K562 (cell line): ENCODE results near the gene SH2D3A. TPM values are rescaled to one million over a fixed set of nuclear protein-coding genes. Genes with fewer than 3 reads are reported as not detected.

ENCODE experiments used
- C11orf30 ChIP-seq: fragments of 450-650 bp; IDR thresholded peaks from 2 replicates; pipeline ENCODE4 v1.6.1; 2016; ENCODE audit warnings: low read depth, mild to moderate bottlenecking
- CHD4 ChIP-seq: fragments of 200-600 bp; sonication (generic); IDR thresholded peaks from 3 replicates; pipeline ENCODE4 v1.6.1; 2012; ENCODE audit warnings: low read depth, mild to moderate bottlenecking, mixed read lengths, low read length, inconsistent platforms; ENCODE audit not compliant: insufficient read depth, insufficient replicate concordance, poor library complexity, severe bottlenecking
- HDGF ChIP-seq: fragments of 450-650 bp; IDR thresholded peaks from 2 replicates; pipeline ENCODE4 v1.6.1; 2016
- IFI16 ChIP-seq: fragments of 250-450 bp; sonication (Bioruptor Pico); IDR thresholded peaks from 2 replicates; pipeline ENCODE4 v2.1.2; 2022; ENCODE audit warnings: mild to moderate bottlenecking, inconsistent platforms
- ILF3 ChIP-seq: fragments of 450-650 bp; IDR thresholded peaks from 2 replicates; pipeline ENCODE4 v1.6.1; 2018; ENCODE audit warnings: antibody characterized with exemption, mild to moderate bottlenecking, moderate library complexity, borderline replicate concordance
- JUND ChIP-seq, 2 experiments: IDR thresholded peaks; 2 replicates in 1 of 2; 3 replicates in 1 of 2; pipeline ENCODE4 v1.6.1; 2011; ENCODE audit warnings: borderline replicate concordance in 2 of 2, low read depth in 2 of 2, low read length in 2 of 2, improper control_type of control experiment in 1 of 2, missing biosample characterization in 1 of 2, missing genetic modification characterization in 1 of 2, missing genetic modification reagents in 1 of 2
- RAD21 ChIP-seq, 2 experiments: fragments of 250-450 bp in 1 of 2; fragments of 450-650 bp in 1 of 2; sonication (Bioruptor Pico) in 1 of 2; formaldehyde crosslinking in 1 of 2; IDR thresholded peaks in 1 of 2; conservative IDR thresholded peaks in 1 of 2; 2 replicates each; pipeline versions ENCODE4 v1.4.0 to v1.8.0; 2020 to 2022; ENCODE audit warnings: mild to moderate bottlenecking in 2 of 2, moderate library complexity in 1 of 2
- REST ChIP-seq, 2 experiments: fragments of 450-650 bp; formaldehyde crosslinking in 1 of 2; IDR thresholded peaks; 2 replicates each; pipeline versions ENCODE4 v1.4.0 to v1.6.1; 2014 to 2020; ENCODE audit warnings: mild to moderate bottlenecking in 2 of 2, borderline replicate concordance in 1 of 2, low read depth in 1 of 2
- SMARCA5 ChIP-seq: fragments of 450-650 bp; IDR thresholded peaks from 2 replicates; pipeline ENCODE4 v1.6.1; 2016
- SMC3 ChIP-seq: conservative IDR thresholded peaks from 2 replicates; pipeline ENCODE4 v1.6.1; 2011; ENCODE audit warnings: low read depth, low read length, improper control_type of control experiment; ENCODE audit not compliant: insufficient read depth
- SNIP1 ChIP-seq: fragments of 450-650 bp; IDR thresholded peaks from 2 replicates; pipeline ENCODE4 v1.7.1; 2017; ENCODE audit warnings: low read depth, mild to moderate bottlenecking
- TFAP4 ChIP-seq: sonication (generic); formaldehyde crosslinking; IDR thresholded peaks from 2 replicates; pipeline ENCODE4 v1.8.0; 2022; ENCODE audit warnings: missing genetic modification reagents, mild to moderate bottlenecking, moderate library complexity, borderline replicate concordance
- THAP7 ChIP-seq: fragments of 250-450 bp; sonication (Bioruptor Pico); IDR thresholded peaks from 2 replicates; pipeline ENCODE4 v1.5.0; 2021
- ZC3H4 ChIP-seq: sonication (generic); formaldehyde crosslinking; IDR thresholded peaks from 2 replicates; pipeline ENCODE4 v1.9.0; 2021; ENCODE audit warnings: missing genetic modification reagents, borderline replicate concordance
- ZNF184 ChIP-seq: sonication (generic); formaldehyde crosslinking; IDR thresholded peaks from 2 replicates; pipeline ENCODE4 v1.5.0; 2020; ENCODE audit warnings: missing genetic modification reagents
- ZNF77 ChIP-seq: fragments of 250-450 bp; sonication (Bioruptor Pico); IDR thresholded peaks from 2 replicates; pipeline ENCODE4 v1.5.0; 2020
- ZSCAN29 ChIP-seq: fragments of 450-650 bp; IDR thresholded peaks from 2 replicates; pipeline ENCODE4 v1.6.1; 2017
- polyA plus RNA-seq, 8 experiments: library from polyadenylated mRNA; depleted of rRNA in 4 of 8; stranded (reverse) in 5 of 8; unstranded in 3 of 8; fragments of >200 nt; fragmentation: Nextera tagmentation in 2 of 8; fragmentation: Illumina TruSeq in 1 of 8; extraction: Ambion mirVana in 2 of 8; extraction: Trizol in 1 of 8; gene quantifications; 2 replicates each; pipeline versions ENCODE4 v1.2.1 to v1.2.3, GENCODE V29; 2011 to 2014; ENCODE audit warnings: inconsistent platforms in 1 of 8, missing spikeins in 1 of 8
- total RNA-seq, 7 experiments: library from RNA; depleted of rRNA in 6 of 7; stranded (reverse); fragments of >200 nt in 6 of 7; fragmentation: Illumina TruSeq in 2 of 7; extraction: Trizol in 2 of 7; gene quantifications; 2 replicates each; pipeline versions ENCODE4 v1.2.1 to v1.2.3, GENCODE V29; 2011 to 2021; ENCODE audit warnings: low replicate concordance in 1 of 7

The SH2D3A gene
- total and polyA plus RNA-seq, 9 of the 15 experiments (the other 6 are each of a cell fraction or from before 2014, with no cell fraction given) = 0.75 to 26.3 (median 8.9) TPM

GRCh38 chr19:6769006-6769619 lies 1.9 kb upstream of the SH2D3A start (continued):
- TF ChIP-seq REST (IDR thresholded peaks at IDR 0.05; ENCODE audit: borderline replicate concordance) (peak; percentile 41; the same call in 1 of the 2 replicates), REST (CRISPR knock-in tag; IDR thresholded peaks at IDR 0.05; ENCODE audit: low read depth) (no peak), SMARCA5 (no peak), SNIP1 (no peak), TFAP4 (CRISPR knock-in tag) (peak; percentile 25; the same call in 1 of the 2 replicates), ZC3H4 (no peak), CHD4 (no peak), C11orf30 (no peak), SMC3 (peak; percentile 31; the same call in 1 of the 2 replicates), ZSCAN29 (no peak), ZNF184 (CRISPR knock-in tag) (no peak), RAD21 (CRISPR knock-in tag; conservative IDR thresholded peaks at IDR 0.05 in 1 of 2, IDR thresholded peaks at IDR 0.05 in 1 of 2) (peak; percentile 15 to 67; a peak in 2 of 4 replicates), IFI16 (CRISPR knock-in tag) (no peak), ILF3 (no peak), HDGF (no peak), JUND (IDR thresholded peaks at IDR 0.05; ENCODE audit: borderline replicate concordance, low read depth, low read length) (peak; percentile 30; the same call in 1 of the 2 replicates), JUND (tag; IDR thresholded peaks at IDR 0.05; ENCODE audit: borderline replicate concordance, low read depth, low read length) (no peak), THAP7 (no peak), ZNF77 (CRISPR knock-in tag) (no peak)
